ENCODE measurements around the gene PELI2. TPM values are rescaled to one million over a fixed set of nuclear protein-coding genes. Genes with fewer than 3 reads are reported as not detected.

PELI2 gene
- total RNA-seq, 1 experiment from 2014 or later: 2.0 TPM

DNA sequence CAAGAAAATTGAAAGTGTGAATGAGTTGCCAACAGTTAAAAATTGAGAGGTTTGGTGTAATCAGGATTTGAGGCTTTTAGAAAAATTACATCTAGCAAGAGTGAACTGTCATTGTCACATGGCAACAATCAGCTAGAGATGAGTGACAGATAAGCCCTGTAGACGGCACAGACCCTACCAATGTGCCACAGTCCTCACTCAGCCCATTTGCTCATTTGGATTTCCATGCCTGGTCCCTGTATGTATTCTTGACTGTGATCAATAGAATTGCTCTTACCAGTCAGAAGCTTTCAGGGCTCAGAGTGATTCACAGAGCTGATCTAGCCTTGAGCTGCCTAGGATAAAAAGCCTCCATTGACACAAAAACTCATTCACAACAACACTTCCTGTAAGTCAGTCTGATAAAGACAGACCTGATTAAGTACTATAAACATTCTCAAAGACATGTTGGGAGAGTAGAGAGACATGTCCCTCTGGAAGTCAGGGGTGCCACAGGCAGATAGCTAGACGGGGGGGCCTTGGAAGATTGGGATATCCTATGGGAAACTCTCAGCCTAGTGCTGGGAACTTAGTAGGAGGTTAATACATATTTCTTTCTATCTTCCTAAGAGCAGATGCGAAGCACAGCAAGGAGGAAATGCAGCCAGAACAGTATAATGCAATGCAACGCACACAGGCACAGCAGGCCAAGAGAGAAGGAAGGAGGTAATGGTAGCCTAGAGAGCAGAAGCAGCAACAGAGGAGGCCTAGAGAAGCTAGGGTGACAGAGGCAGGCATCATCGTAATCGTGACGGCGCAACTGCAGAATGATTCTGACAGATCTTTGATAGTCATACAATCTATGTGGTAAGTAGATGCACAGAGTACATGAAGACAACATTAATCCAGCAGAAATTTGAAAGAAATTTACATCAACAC, 2.0 kb upstream of the PELI2 start:
- Histone ChIP-seq H3K9me2 (ENCODE audit: insufficient read depth) (no peaks in the 10 kb centered on the region), H4K20me1 (ENCODE audit: insufficient read depth) (no peaks in the 10 kb centered on the region), H3K36me3 (ENCODE audit: control insufficient read depth in 1 of 2, insufficient read depth in 2 of 2, low read length in 2 of 2) (no peaks in the 10 kb centered on the region), H3K79me2 (ENCODE audit: insufficient read depth, low read length) (no peaks in the 10 kb centered on the region), H3K4me2 (ENCODE audit: low read length) (no peak overlapping the region), H3K9ac (ENCODE audit: low read length) (no peak overlapping the region), H3K9me3 (ENCODE audit: control insufficient read depth in 1 of 2, insufficient read depth in 1 of 2, low read depth in 1 of 2, low read length in 2 of 2) (no peaks in the 10 kb centered on the region), H3K27me3 (ENCODE audit: insufficient read depth, low read length) (peaks cover 68% of the 10 kb centered on the region), H2AFZ (ENCODE audit: low read depth, low read length, poor library complexity, severe bottlenecking) (no peak overlapping the region), H3K4me3 (replicated peaks in 1 of 2; ENCODE audit: low read depth in 1 of 2, low read length in 2 of 2) (no peak overlapping the region), H3K27ac (ENCODE audit: low read depth, low read length) (no peak overlapping the region), H3K4me1 (ENCODE audit: control insufficient read depth in 1 of 2, insufficient read depth in 2 of 2, low read length in 2 of 2) (peaks cover 0 to 12% of the 10 kb centered on the region in 2 experiments; a peak in 2 of 4 replicates)
- TF ChIP-seq SRF (IDR thresholded peaks at IDR 0.05; ENCODE audit: low read depth): no peak
- no peak for TF ChIP-seq CEBPB (IDR thresholded peaks at IDR 0.05; ENCODE audit: low read depth)
- no peak for TF ChIP-seq EZH2phosphoT487 (IDR thresholded peaks at IDR 0.05; ENCODE audit: borderline replicate concordance)
- TF ChIP-seq, protein P1, sequence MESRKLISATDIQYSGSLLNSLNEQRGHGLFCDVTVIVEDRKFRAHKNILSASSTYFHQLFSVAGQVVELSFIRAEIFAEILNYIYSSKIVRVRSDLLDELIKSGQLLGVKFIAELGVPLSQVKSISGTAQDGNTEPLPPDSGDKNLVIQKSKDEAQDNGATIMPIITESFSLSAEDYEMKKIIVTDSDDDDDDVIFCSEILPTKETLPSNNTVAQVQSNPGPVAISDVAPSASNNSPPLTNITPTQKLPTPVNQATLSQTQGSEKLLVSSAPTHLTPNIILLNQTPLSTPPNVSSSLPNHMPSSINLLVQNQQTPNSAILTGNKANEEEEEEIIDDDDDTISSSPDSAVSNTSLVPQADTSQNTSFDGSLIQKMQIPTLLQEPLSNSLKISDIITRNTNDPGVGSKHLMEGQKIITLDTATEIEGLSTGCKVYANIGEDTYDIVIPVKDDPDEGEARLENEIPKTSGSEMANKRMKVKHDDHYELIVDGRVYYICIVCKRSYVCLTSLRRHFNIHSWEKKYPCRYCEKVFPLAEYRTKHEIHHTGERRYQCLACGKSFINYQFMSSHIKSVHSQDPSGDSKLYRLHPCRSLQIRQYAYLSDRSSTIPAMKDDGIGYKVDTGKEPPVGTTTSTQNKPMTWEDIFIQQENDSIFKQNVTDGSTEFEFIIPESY (IDR thresholded peaks at IDR 0.05; ENCODE audit: extremely low read depth, insufficient replicate concordance, low read length): no peak
- TF ChIP-seq SP1 (IDR thresholded peaks at IDR 0.05; ENCODE audit: low read depth): no peak
- TF ChIP-seq FOSL1 (IDR thresholded peaks at IDR 0.05; ENCODE audit: low read depth): no peak
- TF ChIP-seq RAD21 (IDR thresholded peaks at IDR 0.05; ENCODE audit: low read depth): no peak
- TF ChIP-seq, protein P2, sequence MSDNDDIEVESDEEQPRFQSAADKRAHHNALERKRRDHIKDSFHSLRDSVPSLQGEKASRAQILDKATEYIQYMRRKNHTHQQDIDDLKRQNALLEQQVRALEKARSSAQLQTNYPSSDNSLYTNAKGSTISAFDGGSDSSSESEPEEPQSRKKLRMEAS (IDR thresholded peaks at IDR 0.05): no peak
- TF ChIP-seq ZFX (IDR thresholded peaks at IDR 0.05): no peak
- TF ChIP-seq, protein P3, sequence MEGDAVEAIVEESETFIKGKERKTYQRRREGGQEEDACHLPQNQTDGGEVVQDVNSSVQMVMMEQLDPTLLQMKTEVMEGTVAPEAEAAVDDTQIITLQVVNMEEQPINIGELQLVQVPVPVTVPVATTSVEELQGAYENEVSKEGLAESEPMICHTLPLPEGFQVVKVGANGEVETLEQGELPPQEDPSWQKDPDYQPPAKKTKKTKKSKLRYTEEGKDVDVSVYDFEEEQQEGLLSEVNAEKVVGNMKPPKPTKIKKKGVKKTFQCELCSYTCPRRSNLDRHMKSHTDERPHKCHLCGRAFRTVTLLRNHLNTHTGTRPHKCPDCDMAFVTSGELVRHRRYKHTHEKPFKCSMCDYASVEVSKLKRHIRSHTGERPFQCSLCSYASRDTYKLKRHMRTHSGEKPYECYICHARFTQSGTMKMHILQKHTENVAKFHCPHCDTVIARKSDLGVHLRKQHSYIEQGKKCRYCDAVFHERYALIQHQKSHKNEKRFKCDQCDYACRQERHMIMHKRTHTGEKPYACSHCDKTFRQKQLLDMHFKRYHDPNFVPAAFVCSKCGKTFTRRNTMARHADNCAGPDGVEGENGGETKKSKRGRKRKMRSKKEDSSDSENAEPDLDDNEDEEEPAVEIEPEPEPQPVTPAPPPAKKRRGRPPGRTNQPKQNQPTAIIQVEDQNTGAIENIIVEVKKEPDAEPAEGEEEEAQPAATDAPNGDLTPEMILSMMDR (IDR thresholded peaks at IDR 0.05 in 2 of 3, conservative IDR thresholded peaks at IDR 0.05 in 1 of 3; ENCODE audit: borderline replicate concordance in 1 of 3, insufficient read depth in 1 of 3, low read depth in 2 of 3, low read length in 2 of 3): no peak
- TF ChIP-seq ELF1 (IDR thresholded peaks at IDR 0.05; ENCODE audit: borderline replicate concordance, low read depth): no peak
- TF ChIP-seq, protein P4, sequence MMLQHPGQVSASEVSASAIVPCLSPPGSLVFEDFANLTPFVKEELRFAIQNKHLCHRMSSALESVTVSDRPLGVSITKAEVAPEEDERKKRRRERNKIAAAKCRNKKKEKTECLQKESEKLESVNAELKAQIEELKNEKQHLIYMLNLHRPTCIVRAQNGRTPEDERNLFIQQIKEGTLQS (IDR thresholded peaks at IDR 0.05): no peak
- no peak for TF ChIP-seq POLR2A (IDR thresholded peaks at IDR 0.05; ENCODE audit: borderline replicate concordance, extremely low read depth, insufficient read depth, insufficient read length)
- TF ChIP-seq JUND (IDR thresholded peaks at IDR 0.05): no peak
- TF ChIP-seq, protein P5, sequence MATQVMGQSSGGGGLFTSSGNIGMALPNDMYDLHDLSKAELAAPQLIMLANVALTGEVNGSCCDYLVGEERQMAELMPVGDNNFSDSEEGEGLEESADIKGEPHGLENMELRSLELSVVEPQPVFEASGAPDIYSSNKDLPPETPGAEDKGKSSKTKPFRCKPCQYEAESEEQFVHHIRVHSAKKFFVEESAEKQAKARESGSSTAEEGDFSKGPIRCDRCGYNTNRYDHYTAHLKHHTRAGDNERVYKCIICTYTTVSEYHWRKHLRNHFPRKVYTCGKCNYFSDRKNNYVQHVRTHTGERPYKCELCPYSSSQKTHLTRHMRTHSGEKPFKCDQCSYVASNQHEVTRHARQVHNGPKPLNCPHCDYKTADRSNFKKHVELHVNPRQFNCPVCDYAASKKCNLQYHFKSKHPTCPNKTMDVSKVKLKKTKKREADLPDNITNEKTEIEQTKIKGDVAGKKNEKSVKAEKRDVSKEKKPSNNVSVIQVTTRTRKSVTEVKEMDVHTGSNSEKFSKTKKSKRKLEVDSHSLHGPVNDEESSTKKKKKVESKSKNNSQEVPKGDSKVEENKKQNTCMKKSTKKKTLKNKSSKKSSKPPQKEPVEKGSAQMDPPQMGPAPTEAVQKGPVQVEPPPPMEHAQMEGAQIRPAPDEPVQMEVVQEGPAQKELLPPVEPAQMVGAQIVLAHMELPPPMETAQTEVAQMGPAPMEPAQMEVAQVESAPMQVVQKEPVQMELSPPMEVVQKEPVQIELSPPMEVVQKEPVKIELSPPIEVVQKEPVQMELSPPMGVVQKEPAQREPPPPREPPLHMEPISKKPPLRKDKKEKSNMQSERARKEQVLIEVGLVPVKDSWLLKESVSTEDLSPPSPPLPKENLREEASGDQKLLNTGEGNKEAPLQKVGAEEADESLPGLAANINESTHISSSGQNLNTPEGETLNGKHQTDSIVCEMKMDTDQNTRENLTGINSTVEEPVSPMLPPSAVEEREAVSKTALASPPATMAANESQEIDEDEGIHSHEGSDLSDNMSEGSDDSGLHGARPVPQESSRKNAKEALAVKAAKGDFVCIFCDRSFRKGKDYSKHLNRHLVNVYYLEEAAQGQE (IDR thresholded peaks at IDR 0.05; ENCODE audit: low read depth): no peak
- TF ChIP-seq YY1 (IDR thresholded peaks at IDR 0.05; ENCODE audit: extremely low read depth, insufficient replicate concordance, low read depth, low read length): no peak
- no peak for TF ChIP-seq EZH2 (IDR thresholded peaks at IDR 0.05)
- no peak for TF ChIP-seq TCF7L2 (IDR thresholded peaks at IDR 0.05; ENCODE audit: borderline replicate concordance, extremely low read depth, insufficient read depth, insufficient read length)
- TF ChIP-seq SIN3A (IDR thresholded peaks at IDR 0.05; ENCODE audit: low read depth): no peak
- no peak for TF ChIP-seq CBX3 (IDR thresholded peaks at IDR 0.05; ENCODE audit: low read depth)
- POLR2A ChIA-PET: interaction anchor here (1.0 kb wide), 1 partner anchor 311 kb away, joined by 3 read pairs; no protein-coding TSS in a partner anchor
- ATAC-seq: no peak
- intact Hi-C loops (cut with micrococcal nuclease): no loop called here
- BruUV-seq (replicated peaks): no TSS peak
- DNase-seq (ENCODE audit: low read depth, low spot score): no peak
- CTCF ChIA-PET: no interaction called here
- RAD21 ChIA-PET (ENCODE audit: low non-redundant PET in 1 of 2, low total read pairs in 2 of 2, uncharacterized antibody in 2 of 2, unreplicated experiment in 2 of 2): no interaction called here
